Prostate gland (tissue), 2 donors: ENCODE results near the gene GRM8. TPM values are rescaled to one million over a fixed set of nuclear protein-coding genes. Genes with fewer than 3 reads are reported as not detected.

Source experiments
- DNase-seq: peaks from one replicate; pipeline ENCODE4 v3.0.0-alpha.2; 2019; ENCODE audit warnings: low spot score
- H3K27ac ChIP-seq, 2 donors: fragments of 200-600 bp; sonication (generic); 2 replicates each; pipeline ENCODE4 v1.5.1; 2017 to 2019
- H3K27me3 ChIP-seq: fragments of 200-600 bp; sonication (generic); replicated peaks from 2 replicates; pipeline ENCODE4 v1.5.1; 2019; ENCODE audit not compliant: insufficient read depth
- H3K36me3 ChIP-seq, 2 donors: fragments of 200-600 bp; sonication (generic); 1 replicate in 1 of 2; 2 replicates in 1 of 2; pipeline versions ENCODE4 v1.5.1 to v1.8.1; 2017 to 2019
- H3K4me1 ChIP-seq: fragments of 200-600 bp; sonication (generic); replicated peaks from 2 replicates; pipeline ENCODE4 v1.5.1; 2019
- H3K4me3 ChIP-seq, 2 donors: fragments of 200-600 bp; sonication (generic); 2 replicates each; pipeline ENCODE4 v1.5.1; 2017 to 2019
- H3K9me3 ChIP-seq: fragments of 200-600 bp; sonication (generic); 2 replicates; pipeline ENCODE4 v1.5.1; 2017
- POLR2A ChIP-seq: fragments of 450-650 bp; IDR thresholded peaks from one replicate; pipeline ENCODE4 v1.6.1; 2016; ENCODE audit warnings: antibody characterized with exemption, mild to moderate bottlenecking
- POLR2AphosphoS5 ChIP-seq: sonication (generic); formaldehyde crosslinking; IDR thresholded peaks from one replicate; pipeline ENCODE4 v1.6.1; 2017; ENCODE audit warnings: antibody characterized with exemption
- WGBS: methylation state at CpG from one replicate; pipeline ENCODE4 v1.1.5; 2018; 5-methylcytosine and 5-hydroxymethylcytosine counted together
- intact Hi-C: fragments of 100-400 bp; cut with DNase I; formaldehyde crosslinking; loops from one replicate; pipeline ENCODE4 v1.14.2; 2022
- total RNA-seq, 2 donors: library from RNA; depleted of rRNA; stranded (reverse); fragments of >200 nt; gene quantifications; one replicate each; pipeline ENCODE4 v1.1.0, GENCODE V29; 2016
- TF ChIP-seq, protein P1 (sequence below), 4 experiments: fragments of 200-600 bp in 2 of 4; fragments of 450-650 bp in 2 of 4; sonication (generic) in 2 of 4; IDR thresholded peaks; 1 replicate in 3 of 4; 2 replicates in 1 of 4; pipeline ENCODE4 v1.5.1; 2016 to 2019; ENCODE audit warnings: antibody characterized with exemption in 4 of 4, mild to moderate bottlenecking in 2 of 4, moderate library complexity in 2 of 4

Gene GRM8
- total RNA-seq, 2 donors from 2014 or later, result 1.3 to 3.7 TPM

DNA sequence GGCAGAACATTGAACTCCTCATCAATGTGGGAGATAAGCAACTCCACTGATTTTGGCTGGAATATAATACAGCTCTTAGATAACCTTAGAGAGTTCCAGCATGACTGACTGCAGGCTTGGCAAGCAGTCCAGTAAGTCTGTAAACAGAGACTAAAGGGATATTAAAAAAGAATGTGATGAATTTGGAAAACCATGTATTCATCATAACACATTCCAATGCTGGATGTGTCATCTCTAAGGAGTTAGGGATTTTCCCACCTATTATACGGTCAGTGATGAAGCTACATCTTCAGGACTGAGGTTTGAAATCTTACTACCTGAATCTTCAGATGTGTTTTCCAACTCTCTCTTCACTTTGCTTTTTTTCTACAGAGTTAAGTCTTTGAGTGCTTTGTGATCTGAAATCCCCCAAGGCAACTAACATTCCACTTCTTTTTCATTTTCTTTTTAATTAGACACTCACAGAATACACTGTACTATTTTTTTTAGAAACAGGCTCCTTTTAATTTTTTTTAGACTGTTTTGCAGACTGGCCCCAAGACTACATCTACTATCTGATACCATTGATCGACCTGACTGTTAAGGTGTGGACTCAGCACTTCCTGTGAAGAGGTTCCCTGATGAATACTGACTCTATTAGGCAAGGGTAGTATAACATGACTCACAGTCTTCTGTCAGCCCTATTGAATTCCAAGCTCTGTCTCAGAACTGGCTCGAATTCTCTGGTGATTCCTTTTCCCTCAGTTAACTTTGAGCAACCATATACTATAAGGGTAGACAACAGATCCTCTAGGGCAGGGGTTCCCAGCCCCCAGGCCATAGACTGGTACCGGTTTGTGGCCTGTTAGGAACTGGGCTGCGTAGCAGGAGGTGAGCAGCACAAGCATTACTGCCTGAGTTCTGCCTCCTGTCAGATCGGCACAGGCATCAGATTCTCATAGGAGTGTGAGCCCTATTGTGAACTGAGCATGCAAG, 678.2 kb downstream of the GRM8 start:
- intact Hi-C loops, result no loop called here
- WGBS, result 59% methylated on average over 6 of the region's 6 CpGs
- Histone ChIP-seq H3K27me3 (no peaks in the 10 kb centered on the region), H3K36me3 (no peaks in the 10 kb centered on the region), H3K4me3 (no peak overlapping the region), H3K4me1 (no peaks in the 10 kb centered on the region), H3K9me3 (no peaks in the 10 kb centered on the region), H3K27ac (no peak overlapping the region)
- DNase-seq, result no peak
- no peak for TF ChIP-seq POLR2A
- no peak for TF ChIP-seq POLR2AphosphoS5
- TF ChIP-seq, protein P1, sequence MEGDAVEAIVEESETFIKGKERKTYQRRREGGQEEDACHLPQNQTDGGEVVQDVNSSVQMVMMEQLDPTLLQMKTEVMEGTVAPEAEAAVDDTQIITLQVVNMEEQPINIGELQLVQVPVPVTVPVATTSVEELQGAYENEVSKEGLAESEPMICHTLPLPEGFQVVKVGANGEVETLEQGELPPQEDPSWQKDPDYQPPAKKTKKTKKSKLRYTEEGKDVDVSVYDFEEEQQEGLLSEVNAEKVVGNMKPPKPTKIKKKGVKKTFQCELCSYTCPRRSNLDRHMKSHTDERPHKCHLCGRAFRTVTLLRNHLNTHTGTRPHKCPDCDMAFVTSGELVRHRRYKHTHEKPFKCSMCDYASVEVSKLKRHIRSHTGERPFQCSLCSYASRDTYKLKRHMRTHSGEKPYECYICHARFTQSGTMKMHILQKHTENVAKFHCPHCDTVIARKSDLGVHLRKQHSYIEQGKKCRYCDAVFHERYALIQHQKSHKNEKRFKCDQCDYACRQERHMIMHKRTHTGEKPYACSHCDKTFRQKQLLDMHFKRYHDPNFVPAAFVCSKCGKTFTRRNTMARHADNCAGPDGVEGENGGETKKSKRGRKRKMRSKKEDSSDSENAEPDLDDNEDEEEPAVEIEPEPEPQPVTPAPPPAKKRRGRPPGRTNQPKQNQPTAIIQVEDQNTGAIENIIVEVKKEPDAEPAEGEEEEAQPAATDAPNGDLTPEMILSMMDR (IDR thresholded peaks at IDR 0.05), result no peak

DNA sequence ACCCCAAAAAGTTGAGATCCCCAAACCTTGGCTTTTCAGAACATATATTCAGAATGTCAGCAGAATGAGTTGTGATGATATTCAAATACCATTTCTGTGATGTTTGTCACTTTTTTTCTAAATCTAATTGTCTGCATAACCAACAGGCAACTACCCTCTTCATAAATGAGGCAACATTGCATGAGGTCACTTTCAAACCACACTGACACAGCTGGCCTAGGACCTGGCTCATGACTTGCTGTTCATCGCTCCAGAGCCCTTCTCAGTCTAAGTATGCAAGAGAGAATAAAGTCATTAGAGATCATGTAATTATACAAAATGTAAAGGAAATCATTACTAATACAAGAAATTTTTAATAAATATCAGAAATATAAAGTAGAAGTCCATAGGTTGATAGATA, 681.9 kb downstream of the GRM8 start:
- Histone ChIP-seq H3K9me3 (no peaks in the 10 kb centered on the region), H3K4me3 (no peak overlapping the region), H3K4me1 (no peaks in the 10 kb centered on the region), H3K27ac (no peak overlapping the region), H3K36me3 (no peaks in the 10 kb centered on the region), H3K27me3 (no peaks in the 10 kb centered on the region)
- no peak for TF ChIP-seq POLR2AphosphoS5
- TF ChIP-seq, protein P1 (IDR thresholded peaks at IDR 0.05), result no peak
- no peak for TF ChIP-seq POLR2A
- DNase-seq, result no peak
- intact Hi-C loops, result no loop called here
- WGBS, result 100% methylated on average over 1 of the region's 1 CpG

DNA sequence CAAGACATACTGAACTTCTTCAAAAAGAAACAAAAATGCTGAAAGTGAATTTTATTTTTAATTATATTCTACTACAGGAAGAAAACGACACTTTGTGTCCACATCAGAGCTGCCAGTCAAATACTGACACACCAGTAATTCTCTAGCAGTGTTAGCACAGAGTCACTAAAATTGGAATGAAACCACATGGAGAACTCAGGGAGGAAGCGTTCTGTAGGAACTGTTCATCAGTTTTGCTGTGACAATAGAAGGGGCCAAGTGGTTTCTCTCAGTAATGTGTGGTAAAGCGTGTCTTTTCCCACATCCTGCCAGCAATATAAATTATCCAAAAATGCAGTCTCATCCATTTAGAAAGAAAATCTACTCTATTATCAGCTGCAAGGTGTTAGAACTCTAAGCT, 683.3 kb downstream of the GRM8 start:
- Histone ChIP-seq H3K4me1 (no peaks in the 10 kb centered on the region), H3K4me3 (no peak overlapping the region), H3K9me3 (no peaks in the 10 kb centered on the region), H3K27ac (no peak overlapping the region), H3K27me3 (no peaks in the 10 kb centered on the region), H3K36me3 (no peaks in the 10 kb centered on the region)
- TF ChIP-seq POLR2AphosphoS5 (no peak), POLR2A (no peak)
- TF ChIP-seq, protein P1 (IDR thresholded peaks at IDR 0.05), result no peak
- 47% methylated on average over 3 of the region's 3 CpGs for WGBS
- DNase-seq, result no peak
- intact Hi-C loops, result no loop called here

DNA sequence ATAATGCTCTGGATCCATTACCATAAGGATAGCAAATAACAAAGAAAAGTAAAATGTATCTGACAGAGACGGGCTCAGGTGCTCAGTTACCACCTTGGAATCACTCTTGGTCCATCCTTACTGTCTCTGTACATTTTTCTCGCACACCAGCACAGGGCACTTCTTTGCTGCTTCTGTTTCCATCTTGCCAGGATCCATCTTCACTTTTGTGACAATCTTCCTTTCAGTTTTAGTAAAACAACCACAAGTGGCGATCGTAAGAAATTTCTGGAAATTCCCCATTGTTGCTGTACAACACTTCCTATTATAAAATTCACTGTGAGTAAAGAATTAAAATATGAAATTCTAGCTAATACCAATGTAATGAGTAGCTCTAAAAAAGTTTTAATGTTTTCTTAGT, 695.5 kb downstream of the GRM8 start:
- no peaks in the 10 kb centered on the region for H3K4me1 ChIP-seq
- H3K27me3 ChIP-seq, result no peaks in the 10 kb centered on the region
- TF ChIP-seq, protein P1 (IDR thresholded peaks at IDR 0.05), result no peak
- TF ChIP-seq POLR2A (no peak), POLR2AphosphoS5 (no peak)
- intact Hi-C loops, result no loop called here
- 90% methylated on average over 4 of the region's 4 CpGs for WGBS
- no peaks in the 10 kb centered on the region for H3K36me3 ChIP-seq
- no peak for DNase-seq
- H3K27ac ChIP-seq, result no peak overlapping the region
- no peaks in the 10 kb centered on the region for H3K9me3 ChIP-seq
- no peak overlapping the region for H3K4me3 ChIP-seq

DNA sequence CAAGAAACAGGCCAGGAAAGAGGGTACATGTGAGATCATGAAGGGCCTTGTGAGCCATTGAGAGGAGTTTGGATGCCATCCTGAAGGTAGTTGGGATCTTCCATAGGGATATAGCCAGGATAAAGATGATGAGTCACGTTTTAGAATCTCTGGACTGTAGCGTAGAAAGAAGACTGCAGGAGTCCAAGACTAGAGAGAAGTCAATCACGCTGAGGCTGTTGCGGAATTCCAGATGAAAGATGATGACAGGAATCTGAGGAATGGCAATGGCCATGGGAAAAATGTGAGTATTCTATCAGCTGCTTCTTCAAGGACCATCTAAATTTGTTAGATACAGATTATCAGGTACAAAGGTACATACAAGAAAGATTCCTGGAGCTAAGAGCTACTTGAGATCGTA, 711.3 kb downstream of the GRM8 start:
- Histone ChIP-seq H3K9me3 (no peaks in the 10 kb centered on the region), H3K4me1 (no peaks in the 10 kb centered on the region), H3K4me3 (no peak overlapping the region), H3K27me3 (no peaks in the 10 kb centered on the region), H3K27ac (no peak overlapping the region), H3K36me3 (no peaks in the 10 kb centered on the region)
- no peak for DNase-seq
- TF ChIP-seq POLR2A (no peak), POLR2AphosphoS5 (no peak)
- TF ChIP-seq, protein P1 (IDR thresholded peaks at IDR 0.05), result no peak
- 86% methylated on average over 5 of the region's 5 CpGs for WGBS
- intact Hi-C loops, result no loop called here
